CD14-positive monocyte (primary cell): ENCODE data around the gene SOCS4. TPM values are rescaled to one million over a fixed set of nuclear protein-coding genes. Genes with fewer than 3 reads are reported as not detected.

ENCODE experiments used
- DNase-seq, 3 donors: peaks; one replicate each; pipeline ENCODE4 v3.0.0-alpha.2; 2011 to 2022
- H2AFZ ChIP-seq: 2 replicates; pipeline ENCODE4 v1.6.0; 2012; ENCODE audit warnings: mild to moderate bottlenecking, low read depth, low read length, inconsistent platforms; ENCODE audit not compliant: insufficient read depth, poor library complexity, severe bottlenecking
- H3K27ac ChIP-seq, 2 donors: 1 replicate in 1 of 2; 2 replicates in 1 of 2; pipeline ENCODE4 v1.5.1; 2012 to 2013; ENCODE audit warnings: low read length in 2 of 2, control low read depth in 1 of 2, inconsistent platforms in 1 of 2, low read depth in 1 of 2, mild to moderate bottlenecking in 1 of 2
- H3K27me3 ChIP-seq, 2 donors: one replicate each; pipeline versions ENCODE4 v1.6.0 to v1.6.1; 2011 to 2013; ENCODE audit warnings: low read length in 2 of 2; ENCODE audit not compliant: control insufficient read depth in 2 of 2, insufficient read depth in 2 of 2
- H3K36me3 ChIP-seq, 2 donors: replicated peaks in 1 of 2; 1 replicate in 1 of 2; 2 replicates in 1 of 2; pipeline versions ENCODE4 v1.5.1 to v1.6.1; 2012 to 2013; ENCODE audit warnings: low read length in 2 of 2, control low read depth in 1 of 2, inconsistent platforms in 1 of 2, mild to moderate bottlenecking in 1 of 2; ENCODE audit not compliant: insufficient read depth in 2 of 2, control insufficient read depth in 1 of 2
- H3K4me1 ChIP-seq, 2 donors: 1 replicate in 1 of 2; 2 replicates in 1 of 2; pipeline versions ENCODE4 v1.5.1 to v1.6.1; 2012 to 2013; ENCODE audit warnings: low read length in 2 of 2, control low read depth in 1 of 2, inconsistent platforms in 1 of 2, mild to moderate bottlenecking in 1 of 2, moderate library complexity in 1 of 2; ENCODE audit not compliant: insufficient read depth in 2 of 2, control insufficient read depth in 1 of 2
- H3K4me2 ChIP-seq: replicated peaks from 2 replicates; pipeline ENCODE3; 2012; ENCODE audit warnings: low read length, moderate library complexity, mild to moderate bottlenecking; ENCODE audit not compliant: poor library complexity, severe bottlenecking; ENCODE audit errors: extremely low read depth
- H3K4me3 ChIP-seq, 3 experiments: fragments of 200-600 bp in 1 of 3; sonication (generic) in 1 of 3; replicated peaks in 1 of 3; 1 replicate in 2 of 3; 2 replicates in 1 of 3; pipeline ENCODE4 v1.5.1; 2011 to 2013; ENCODE audit warnings: low read length in 3 of 3, mild to moderate bottlenecking in 3 of 3, control low read depth in 2 of 3, low read depth in 2 of 3, inconsistent platforms in 1 of 3, moderate library complexity in 1 of 3
- H3K79me2 ChIP-seq: 2 replicates; pipeline ENCODE4 v1.6.0; 2012; ENCODE audit warnings: mild to moderate bottlenecking, control low read depth, inconsistent platforms, low read length, moderate library complexity; ENCODE audit not compliant: insufficient read depth
- H3K9ac ChIP-seq: 2 replicates; pipeline ENCODE4 v1.6.0; 2017; ENCODE audit warnings: low read length, mild to moderate bottlenecking; ENCODE audit not compliant: insufficient read depth, poor library complexity, severe bottlenecking
- H3K9me3 ChIP-seq, 2 donors: replicated peaks in 1 of 2; 1 replicate in 1 of 2; 2 replicates in 1 of 2; pipeline versions ENCODE4 v1.5.1 to v1.6.1; 2012 to 2013; ENCODE audit warnings: low read length in 2 of 2, control low read depth in 1 of 2; ENCODE audit not compliant: control insufficient read depth in 1 of 2, insufficient read depth in 1 of 2
- H4K20me1 ChIP-seq: 2 replicates; pipeline ENCODE4 v1.6.0; 2012; ENCODE audit warnings: mild to moderate bottlenecking, low read length, control low read depth, moderate library complexity; ENCODE audit not compliant: insufficient read depth
- H3K27ac Mint-ChIP-seq, 7 donors: one replicate each; pipeline ENCODE4 v1.8.0; 2020; ENCODE audit warnings: mild to moderate bottlenecking in 7 of 7, mixed read lengths in 7 of 7, moderate library complexity in 6 of 7, inconsistent platforms in 2 of 7
- H3K27me3 Mint-ChIP-seq, 3 donors: one replicate each; pipeline ENCODE4 v1.8.0; 2021 to 2022; ENCODE audit warnings: low read depth in 3 of 3, mild to moderate bottlenecking in 3 of 3, mixed read lengths in 3 of 3, moderate library complexity in 3 of 3, inconsistent platforms in 1 of 3
- H3K36me3 Mint-ChIP-seq, 2 donors: one replicate each; pipeline ENCODE4 v1.8.0; 2020; ENCODE audit warnings: mixed read lengths in 2 of 2, inconsistent platforms in 1 of 2, mild to moderate bottlenecking in 1 of 2
- H3K4me1 Mint-ChIP-seq: one replicate; pipeline ENCODE4 v1.8.0; 2020; ENCODE audit warnings: mild to moderate bottlenecking, mixed read lengths
- H3K4me3 Mint-ChIP-seq, 2 donors: one replicate each; pipeline ENCODE4 v1.8.0; 2020; ENCODE audit warnings: mild to moderate bottlenecking in 2 of 2, mixed read lengths in 2 of 2, moderate library complexity in 1 of 2
- H3K9me3 Mint-ChIP-seq, 7 donors: one replicate each; pipeline ENCODE4 v1.8.0; 2020 to 2022; ENCODE audit warnings: mixed read lengths in 7 of 7, mild to moderate bottlenecking in 6 of 7, moderate library complexity in 6 of 7, inconsistent platforms in 2 of 7
- CTCF ChIP-seq: fragments of 200-600 bp; IDR thresholded peaks from one replicate; pipeline ENCODE4 v1.8.0; 2022; ENCODE audit warnings: antibody characterized with exemption, mild to moderate bottlenecking
- WGBS: methylation state at CpG from one replicate; pipeline ENCODE4 v1.1.5; 2013; ENCODE audit warnings: missing lambda C conversion rate; ENCODE audit not compliant: insufficient coverage; 5-methylcytosine and 5-hydroxymethylcytosine counted together
- intact Hi-C, 2 donors: fragments of 100-400 bp; cut with micrococcal nuclease; formaldehyde crosslinking; loops; one replicate each; pipeline versions ENCODE4 v1.15.0 to v1.15.1; 2023
- polyA plus RNA-seq, 3 donors: library from polyadenylated mRNA; depleted of rRNA in 1 of 3; unstranded in 2 of 3; stranded (reverse) in 1 of 3; fragments of 300-500 nt in 2 of 3; fragments of >200 nt in 1 of 3; fragmentation: Illumina TruSeq in 2 of 3; gene quantifications; 1 replicate in 2 of 3; 2 replicates in 1 of 3; pipeline ENCODE4 v1.2.3, GENCODE V29; 2012 to 2021

Gene SOCS4
- polyA plus RNA-seq, 3 donors, result 2.5 to 5.0 (median 3.0) TPM

- H2AFZ ChIP-seq, result no peak overlapping the region
- no peak overlapping the region for H3K4me2 ChIP-seq
- peaks cover 25% of the 10 kb centered on the region for H3K79me2 ChIP-seq
- Mint-ChIP-seq H3K4me3 (no peak overlapping the region), H3K4me1 (peaks cover 22% of the 10 kb centered on the region), H3K27ac (no peak overlapping the region), H3K36me3 (peaks cover 15 to 18% of the 10 kb centered on the region in 2 donors), H3K9me3 (no peaks in the 10 kb centered on the region), H3K27me3 (peaks cover 0 to 3% (median 2%) of the 10 kb centered on the region in 3 donors)
- intact Hi-C loops, result no loop called here
- H3K27me3 ChIP-seq, result no peaks in the 10 kb centered on the region
- no peak for TF ChIP-seq CTCF
- H3K9me3 ChIP-seq, result no peaks in the 10 kb centered on the region
- H3K27ac ChIP-seq, result no peak overlapping the region
- peaks cover 20% of the 10 kb centered on the region for H4K20me1 ChIP-seq
- peaks cover 12 to 23% of the 10 kb centered on the region in 2 donors for H3K36me3 ChIP-seq
- H3K9ac ChIP-seq, result no peak overlapping the region
- H3K4me3 ChIP-seq, result no peak overlapping the region
- DNase-seq, result no peak
- peaks cover 17 to 19% of the 10 kb centered on the region in 2 donors for H3K4me1 ChIP-seq
- WGBS, result no CpG with 5 or more reads among the region's 2 CpGs
Observed at GRCh38 chr14:55048900-55049436, 21.9 kb downstream of the SOCS4 start.

- H3K27me3 Mint-ChIP-seq, result peaks cover 0 to 3% (median 2%) of the 10 kb centered on the region in 3 donors
- Histone ChIP-seq H3K4me3 (peak overlapping the region; percentile 89 to 94 (median 90)), H3K9me3 (no peaks in the 10 kb centered on the region), H3K27ac (peak overlapping the region; percentile 91 to 99), H3K4me2 (peak overlapping the region; percentile 92), H4K20me1 (peaks cover 42% of the 10 kb centered on the region), H2AFZ (peak overlapping the region; percentile 70), H3K27me3 (no peaks in the 10 kb centered on the region), H3K79me2 (peaks cover 46% of the 10 kb centered on the region), H3K4me1 (peaks cover 17 to 19% of the 10 kb centered on the region in 2 donors), H3K9ac (peak overlapping the region; percentile 99), H3K36me3 (peaks cover 0 to 16% of the 10 kb centered on the region in 2 donors)
- H3K36me3 Mint-ChIP-seq, result peaks cover 12 to 22% of the 10 kb centered on the region in 2 donors
- intact Hi-C loops, result loop anchor here in 1 of 2 donors (5.0 kb wide), 1 partner anchor 36 kb away; no protein-coding TSS in a partner anchor
- H3K4me3 Mint-ChIP-seq, result peak overlapping the region; percentile 83 to 89
- no peaks in the 10 kb centered on the region for H3K9me3 Mint-ChIP-seq
- peak overlapping the region; percentile 79 to 98 (median 95) for H3K27ac Mint-ChIP-seq
- peaks cover 27% of the 10 kb centered on the region for H3K4me1 Mint-ChIP-seq
- WGBS, result under 1% methylated on average over 10 of the region's 10 CpGs
- no peak for TF ChIP-seq CTCF
- DNase-seq, result no peak
Observed at GRCh38 chr14:55051165-55051422, 24.1 kb downstream of the SOCS4 start.
